HG03108 (cell line): ENCODE data around the gene RTL3.

Experiments
- ATAC-seq: cut with Tn5 transposase; IDR thresholded peaks from one replicate; pipeline ENCODE4 v1.9.1; 2021; ENCODE audit warnings: moderate library complexity; ENCODE audit not compliant: unreplicated experiment

The RTL3 gene

GRCh38 chrX:78622831-78623230 lies 36.3 kb downstream of the RTL3 start:
- ATAC-seq = no peak

- no peak for ATAC-seq
Observed at GRCh38 chrX:78619834-78620233, 39.3 kb downstream of the RTL3 start.

GRCh38 chrX:78618987-78619386 lies 40.1 kb downstream of the RTL3 start:
- ATAC-seq = no peak

GRCh38 chrX:78614264-78614663 lies 44.9 kb downstream of the RTL3 start:
- ATAC-seq = no peak
